Endothelial cell (in vitro differentiated cells): ENCODE results near the gene SMURF1. TPM values are rescaled to one million over a fixed set of nuclear protein-coding genes. Genes with fewer than 3 reads are reported as not detected.

Experiments used
- DNase-seq: peaks from one replicate; pipeline ENCODE4 v3.0.0; 2021; ENCODE audit warnings: low spot score
- H3K27ac Mint-ChIP-seq: one replicate; pipeline ENCODE4 v1.8.0; 2021; ENCODE audit warnings: mixed read lengths, inconsistent platforms; ENCODE audit not compliant: unreplicated experiment
- H3K27me3 Mint-ChIP-seq: one replicate; pipeline ENCODE4 v1.8.0; 2021; ENCODE audit warnings: mild to moderate bottlenecking, moderate library complexity, mixed read lengths, inconsistent platforms; ENCODE audit not compliant: unreplicated experiment
- H3K36me3 Mint-ChIP-seq: one replicate; pipeline ENCODE4 v1.8.0; 2021; ENCODE audit warnings: mild to moderate bottlenecking, low read depth, mixed read lengths, inconsistent platforms; ENCODE audit not compliant: unreplicated experiment
- H3K4me1 Mint-ChIP-seq: one replicate; pipeline ENCODE4 v1.8.0; 2021; ENCODE audit warnings: mild to moderate bottlenecking, mixed read lengths, inconsistent platforms; ENCODE audit not compliant: unreplicated experiment
- H3K4me3 Mint-ChIP-seq: one replicate; pipeline ENCODE4 v1.8.0; 2021; ENCODE audit warnings: mild to moderate bottlenecking, mixed read lengths, inconsistent platforms; ENCODE audit not compliant: unreplicated experiment
- H3K9me3 Mint-ChIP-seq: one replicate; pipeline ENCODE4 v1.8.0; 2021; ENCODE audit warnings: mixed read lengths, inconsistent platforms; ENCODE audit not compliant: unreplicated experiment
- total RNA-seq: library from RNA; stranded (reverse); fragmentation: NEBNext Ultra II Directional; extraction: Animal tissue kit (Norgen Biotek cat#: 25700); gene quantifications from one replicate; pipeline ENCODE4 v1.2.1, GENCODE V29; 2021; ENCODE audit not compliant: unreplicated experiment
- TF ChIP-seq, protein P1 (sequence below): fragments of 200-600 bp; sonication (generic); IDR thresholded peaks from one replicate; pipeline ENCODE4 v1.5.0; 2021; ENCODE audit warnings: antibody characterized with exemption; ENCODE audit not compliant: unreplicated experiment

Gene SMURF1
- total RNA-seq, 1 donor from 2014 or later = 32.5 TPM

GRCh38 chr7:99188221-99188620, 44.3 kb upstream of the SMURF1 start:
- no peaks in the 10 kb centered on the region for H3K4me1 Mint-ChIP-seq
- H3K27ac Mint-ChIP-seq = no peak overlapping the region
- H3K9me3 Mint-ChIP-seq = no peaks in the 10 kb centered on the region
- no peak overlapping the region for H3K4me3 Mint-ChIP-seq
- no peak for DNase-seq
- peaks cover 4% of the 10 kb centered on the region for H3K36me3 Mint-ChIP-seq
- TF ChIP-seq, protein P1, sequence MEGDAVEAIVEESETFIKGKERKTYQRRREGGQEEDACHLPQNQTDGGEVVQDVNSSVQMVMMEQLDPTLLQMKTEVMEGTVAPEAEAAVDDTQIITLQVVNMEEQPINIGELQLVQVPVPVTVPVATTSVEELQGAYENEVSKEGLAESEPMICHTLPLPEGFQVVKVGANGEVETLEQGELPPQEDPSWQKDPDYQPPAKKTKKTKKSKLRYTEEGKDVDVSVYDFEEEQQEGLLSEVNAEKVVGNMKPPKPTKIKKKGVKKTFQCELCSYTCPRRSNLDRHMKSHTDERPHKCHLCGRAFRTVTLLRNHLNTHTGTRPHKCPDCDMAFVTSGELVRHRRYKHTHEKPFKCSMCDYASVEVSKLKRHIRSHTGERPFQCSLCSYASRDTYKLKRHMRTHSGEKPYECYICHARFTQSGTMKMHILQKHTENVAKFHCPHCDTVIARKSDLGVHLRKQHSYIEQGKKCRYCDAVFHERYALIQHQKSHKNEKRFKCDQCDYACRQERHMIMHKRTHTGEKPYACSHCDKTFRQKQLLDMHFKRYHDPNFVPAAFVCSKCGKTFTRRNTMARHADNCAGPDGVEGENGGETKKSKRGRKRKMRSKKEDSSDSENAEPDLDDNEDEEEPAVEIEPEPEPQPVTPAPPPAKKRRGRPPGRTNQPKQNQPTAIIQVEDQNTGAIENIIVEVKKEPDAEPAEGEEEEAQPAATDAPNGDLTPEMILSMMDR = no peak
- no peaks in the 10 kb centered on the region for H3K27me3 Mint-ChIP-seq

- H3K4me1 Mint-ChIP-seq = no peaks in the 10 kb centered on the region
- H3K27me3 Mint-ChIP-seq = no peaks in the 10 kb centered on the region
- no peak for DNase-seq
- H3K27ac Mint-ChIP-seq = no peak overlapping the region
- H3K4me3 Mint-ChIP-seq = no peak overlapping the region
- H3K36me3 Mint-ChIP-seq = peaks cover 4% of the 10 kb centered on the region
- H3K9me3 Mint-ChIP-seq = no peaks in the 10 kb centered on the region
- TF ChIP-seq, protein P1 = no peak
These were observed 40.8 kb upstream of the SMURF1 start for GRCh38 chr7:99184532-99185218.

- no peak overlapping the region for H3K27ac Mint-ChIP-seq
- H3K9me3 Mint-ChIP-seq = no peaks in the 10 kb centered on the region
- TF ChIP-seq, protein P1 = no peak
- H3K4me1 Mint-ChIP-seq = no peaks in the 10 kb centered on the region
- no peaks in the 10 kb centered on the region for H3K27me3 Mint-ChIP-seq
- no peak overlapping the region for H3K4me3 Mint-ChIP-seq
- H3K36me3 Mint-ChIP-seq = no peaks in the 10 kb centered on the region
- no peak for DNase-seq
These were observed 36.3 kb upstream of the SMURF1 start for GRCh38 chr7:99180067-99180650.

GRCh38 chr7:99177165-99177564, 33.3 kb upstream of the SMURF1 start:
- H3K27ac Mint-ChIP-seq = no peak overlapping the region
- no peaks in the 10 kb centered on the region for H3K4me1 Mint-ChIP-seq
- TF ChIP-seq, protein P1 = no peak
- H3K27me3 Mint-ChIP-seq = peaks cover 2% of the 10 kb centered on the region
- no peak for DNase-seq
- H3K4me3 Mint-ChIP-seq = peak overlapping the region; percentile 45
- H3K9me3 Mint-ChIP-seq = no peaks in the 10 kb centered on the region
- H3K36me3 Mint-ChIP-seq = no peaks in the 10 kb centered on the region

- Mint-ChIP-seq H3K4me3 (no peak overlapping the region), H3K9me3 (no peaks in the 10 kb centered on the region), H3K27ac (no peak overlapping the region), H3K27me3 (peaks cover 2% of the 10 kb centered on the region), H3K36me3 (no peaks in the 10 kb centered on the region), H3K4me1 (no peaks in the 10 kb centered on the region)
- TF ChIP-seq, protein P1 = no peak
- DNase-seq = no peak
These were observed 29.9 kb upstream of the SMURF1 start for GRCh38 chr7:99173787-99174186.
